Measurements from ENCODE around the gene MACROD2.

MACROD2 gene

GRCh38 chr20:16057651-16058050 lies 2062.3 kb downstream of the MACROD2 start:
- DNase-seq (ENCODE audit: low read depth in 2 of 2): no peak

GRCh38 chr20:16058268-16058667 lies 2063.0 kb downstream of the MACROD2 start:
- no peak for DNase-seq (ENCODE audit: low read depth in 2 of 2)

GRCh38 chr20:16059841-16060240 lies 2064.5 kb downstream of the MACROD2 start:
- DNase-seq (ENCODE audit: low read depth in 2 of 2): no peak

GRCh38 chr20:16061351-16061750 lies 2066.0 kb downstream of the MACROD2 start:
- DNase-seq (ENCODE audit: low read depth in 2 of 2): no peak

- no peak for DNase-seq (ENCODE audit: low read depth in 2 of 2)
These were observed 2067.6 kb downstream of the MACROD2 start for GRCh38 chr20:16062661-16063581.

GRCh38 chr20:16063881-16064280 lies 2068.6 kb downstream of the MACROD2 start:
- no peak for DNase-seq (ENCODE audit: low read depth in 2 of 2)

- DNase-seq (ENCODE audit: low read depth in 2 of 2): no peak
These were observed 2069.8 kb downstream of the MACROD2 start for GRCh38 chr20:16064989-16065707.

GRCh38 chr20:16066571-16066970 lies 2071.3 kb downstream of the MACROD2 start:
- DNase-seq (ENCODE audit: low read depth in 2 of 2): no peak

- DNase-seq (ENCODE audit: low read depth in 2 of 2): no peak
These were observed 2074.2 kb downstream of the MACROD2 start for GRCh38 chr20:16069389-16070010.

- no peak for DNase-seq (ENCODE audit: low read depth in 2 of 2)
These were observed 2076.9 kb downstream of the MACROD2 start for GRCh38 chr20:16072220-16072619.

GRCh38 chr20:16078172-16078898 lies 2083.0 kb downstream of the MACROD2 start:
- DNase-seq (ENCODE audit: low read depth in 2 of 2): no peak

GRCh38 chr20:16081421-16081820 lies 2086.1 kb downstream of the MACROD2 start:
- DNase-seq (ENCODE audit: low read depth in 2 of 2): no peak

GRCh38 chr20:16082051-16082550 lies 2086.8 kb downstream of the MACROD2 start:
- DNase-seq (ENCODE audit: low read depth in 2 of 2): no peak

GRCh38 chr20:16083639-16084280 lies 2088.4 kb downstream of the MACROD2 start:
- DNase-seq (ENCODE audit: low read depth in 2 of 2): no peak

GRCh38 chr20:16095226-16095625 lies 2099.9 kb downstream of the MACROD2 start:
- DNase-seq (ENCODE audit: low read depth in 2 of 2): no peak

- DNase-seq (ENCODE audit: low read depth in 2 of 2): no peak
These were observed 2101.5 kb downstream of the MACROD2 start for GRCh38 chr20:16096756-16097326.

- no peak for DNase-seq (ENCODE audit: low read depth in 2 of 2)
These were observed 2102.5 kb downstream of the MACROD2 start for GRCh38 chr20:16097788-16098187.

- DNase-seq (ENCODE audit: low read depth in 2 of 2): no peak
These were observed 2103.7 kb downstream of the MACROD2 start for GRCh38 chr20:16098890-16099639.

GRCh38 chr20:16100111-16100510 lies 2104.8 kb downstream of the MACROD2 start:
- DNase-seq (ENCODE audit: low read depth in 2 of 2): no peak

GRCh38 chr20:16100767-16101166 lies 2105.5 kb downstream of the MACROD2 start:
- DNase-seq (ENCODE audit: low read depth in 2 of 2): no peak

Data from stimulated activated CD8-positive, alpha-beta memory T cell treated with anti-CD3 and anti-CD28 coated beads, Interleukin-2, amount 100 ng/mL, for 1 hour (primary cell).